Putamen (tissue), 1 donor: ENCODE measurements around the gene RIN1.

Experiments
- DNase-seq: peaks from one replicate; pipeline ENCODE4 v3.0.0-alpha.2; 2016; ENCODE audit warnings: low spot score

RIN1 gene

DNA sequence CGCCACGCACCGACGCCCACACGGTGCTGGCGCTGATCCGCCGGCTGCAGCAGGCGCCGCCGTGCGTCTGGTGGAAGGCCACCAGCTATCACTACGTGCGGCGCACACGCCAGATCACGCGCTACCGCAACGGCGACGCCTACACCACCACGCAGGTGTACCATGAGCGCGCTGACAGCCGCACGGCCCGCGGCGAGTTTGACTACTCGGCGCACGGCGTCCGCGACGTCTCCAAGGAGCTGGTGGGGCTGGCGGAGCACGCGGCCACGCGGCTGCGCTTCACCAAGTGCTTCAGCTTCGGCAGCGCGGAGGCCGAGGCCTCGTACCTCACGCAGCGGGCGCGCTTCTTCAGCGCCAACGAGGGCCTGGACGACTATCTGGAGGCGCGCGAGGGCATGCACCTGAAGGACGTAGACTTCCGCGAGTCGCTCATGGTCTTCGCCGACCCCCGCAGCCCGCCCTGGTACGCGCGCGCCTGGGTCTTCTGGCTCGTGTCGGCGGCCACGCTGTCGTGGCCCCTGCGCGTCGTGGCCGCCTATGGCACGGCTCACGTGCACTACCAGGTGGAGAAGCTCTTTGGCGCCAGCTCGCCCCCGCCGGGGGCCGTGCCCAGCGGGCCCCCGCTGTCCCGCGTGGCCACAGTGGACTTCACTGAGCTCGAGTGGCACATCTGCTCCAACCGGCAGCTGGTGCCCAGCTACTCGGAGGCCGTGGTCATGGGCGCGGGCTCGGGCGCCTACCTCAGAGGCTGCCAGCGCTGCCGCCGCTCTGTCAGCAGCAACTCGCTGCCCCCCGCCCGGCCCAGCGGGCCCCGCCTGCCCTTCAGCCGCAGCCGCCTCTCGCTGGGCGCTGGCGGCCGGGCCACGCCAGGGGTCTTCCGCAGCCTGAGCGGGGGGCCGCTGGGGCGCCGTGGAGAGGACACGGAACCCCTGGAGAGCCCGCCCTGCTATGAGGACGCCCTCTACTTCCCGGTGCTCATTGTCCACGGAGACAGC lies 41.3 kb downstream of the RIN1 start:
- DNase-seq = no peak

DNA sequence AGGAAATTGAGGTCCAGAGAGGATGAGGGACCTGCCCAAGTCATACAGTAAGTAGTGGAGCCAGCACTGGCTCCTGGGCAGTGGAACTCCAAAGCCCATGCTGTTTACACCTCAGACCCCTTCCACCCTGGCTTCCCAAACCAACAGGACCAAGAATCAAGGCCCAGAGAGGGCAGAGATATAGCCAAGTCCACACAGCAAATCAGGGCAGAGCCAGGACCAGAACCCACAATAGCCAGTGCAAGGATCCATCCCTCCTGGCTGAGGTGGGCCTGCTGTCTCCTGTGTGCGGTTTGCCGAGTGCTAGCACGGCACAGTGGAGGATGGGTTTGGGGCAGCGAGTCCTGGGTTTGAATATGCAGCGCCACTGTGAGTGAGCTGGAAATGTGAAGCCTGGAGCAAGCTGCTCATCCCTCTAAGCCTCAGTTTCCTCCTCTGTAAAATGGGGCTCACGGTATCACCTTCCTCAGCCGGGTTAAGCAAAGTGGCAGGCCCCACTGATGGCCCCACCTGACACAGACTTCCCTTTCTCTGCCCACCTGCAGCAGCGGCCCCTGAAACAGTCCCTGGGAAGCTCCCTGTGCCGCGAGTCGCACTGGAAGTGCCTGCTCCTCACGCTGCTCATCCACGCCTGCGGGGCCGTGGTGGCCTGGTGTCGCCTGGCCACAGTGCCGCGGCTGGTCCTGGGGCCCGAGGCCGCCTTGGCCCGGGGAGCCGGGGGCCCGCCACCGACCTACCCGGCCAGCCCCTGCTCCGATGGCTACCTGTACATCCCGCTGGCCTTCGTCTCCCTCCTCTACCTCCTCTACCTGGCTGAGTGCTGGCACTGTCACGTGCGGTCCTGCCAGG lies 42.2 kb downstream of the RIN1 start:
- no peak for DNase-seq

DNA sequence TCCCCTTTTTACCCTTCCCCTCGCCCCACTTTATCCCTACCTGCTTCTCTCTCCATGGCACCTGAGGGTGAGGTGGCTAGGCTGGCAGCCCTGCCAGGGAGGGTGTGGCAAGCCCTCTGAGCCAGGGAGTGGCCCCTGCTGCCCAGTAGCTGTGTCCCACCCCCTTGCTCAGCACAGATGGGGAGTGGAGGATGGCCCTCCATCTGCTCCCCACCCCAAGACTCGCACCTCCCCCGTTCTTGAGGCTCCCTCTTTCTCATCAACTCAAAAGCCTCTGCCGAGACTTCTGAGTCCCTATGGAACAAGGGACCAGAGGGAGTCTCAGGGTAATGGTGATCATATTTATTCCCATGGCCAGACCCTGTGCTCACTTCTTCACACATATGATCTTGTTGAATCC lies 42.9 kb downstream of the RIN1 start:
- DNase-seq = no peak

DNA sequence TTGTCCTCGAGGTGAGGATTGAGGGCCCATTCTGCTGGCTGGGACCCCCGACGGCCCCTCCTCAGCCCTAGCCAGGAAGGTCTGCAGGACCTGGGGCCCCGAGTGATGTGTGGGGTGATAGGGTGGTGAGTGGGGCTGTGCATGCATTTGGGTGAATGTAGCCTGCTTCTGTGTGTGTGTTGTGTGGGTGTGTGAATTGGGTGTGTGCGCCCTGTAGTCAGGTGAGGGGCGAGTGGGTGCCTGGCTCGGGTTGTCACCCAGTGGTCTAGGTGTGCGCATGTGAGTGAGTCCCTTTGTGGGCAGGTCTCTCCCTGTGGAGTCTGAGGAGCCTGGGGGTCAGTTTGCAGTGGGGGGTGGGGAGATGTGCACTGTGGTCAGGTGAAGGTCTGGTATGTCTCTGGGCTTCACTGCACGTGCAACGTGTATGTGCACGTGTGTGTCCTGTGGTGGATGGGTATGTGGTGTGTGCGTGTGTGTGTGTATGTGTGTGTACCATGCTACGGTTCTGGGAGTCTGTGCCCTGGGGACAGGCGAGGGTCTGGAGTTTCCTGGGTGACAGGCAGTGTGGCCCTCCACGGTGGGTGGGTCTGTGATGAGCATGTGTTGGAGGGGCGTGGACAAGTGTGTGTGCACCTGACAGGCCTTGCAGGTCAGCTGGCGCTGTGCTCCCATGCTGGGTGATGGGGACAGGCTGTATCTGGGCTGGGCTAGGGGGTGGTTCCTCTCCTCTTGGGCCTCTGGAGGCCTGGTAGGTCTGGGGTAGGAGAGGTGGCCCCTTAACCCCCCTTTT lies 43.5 kb downstream of the RIN1 start:
- no peak for DNase-seq

DNA sequence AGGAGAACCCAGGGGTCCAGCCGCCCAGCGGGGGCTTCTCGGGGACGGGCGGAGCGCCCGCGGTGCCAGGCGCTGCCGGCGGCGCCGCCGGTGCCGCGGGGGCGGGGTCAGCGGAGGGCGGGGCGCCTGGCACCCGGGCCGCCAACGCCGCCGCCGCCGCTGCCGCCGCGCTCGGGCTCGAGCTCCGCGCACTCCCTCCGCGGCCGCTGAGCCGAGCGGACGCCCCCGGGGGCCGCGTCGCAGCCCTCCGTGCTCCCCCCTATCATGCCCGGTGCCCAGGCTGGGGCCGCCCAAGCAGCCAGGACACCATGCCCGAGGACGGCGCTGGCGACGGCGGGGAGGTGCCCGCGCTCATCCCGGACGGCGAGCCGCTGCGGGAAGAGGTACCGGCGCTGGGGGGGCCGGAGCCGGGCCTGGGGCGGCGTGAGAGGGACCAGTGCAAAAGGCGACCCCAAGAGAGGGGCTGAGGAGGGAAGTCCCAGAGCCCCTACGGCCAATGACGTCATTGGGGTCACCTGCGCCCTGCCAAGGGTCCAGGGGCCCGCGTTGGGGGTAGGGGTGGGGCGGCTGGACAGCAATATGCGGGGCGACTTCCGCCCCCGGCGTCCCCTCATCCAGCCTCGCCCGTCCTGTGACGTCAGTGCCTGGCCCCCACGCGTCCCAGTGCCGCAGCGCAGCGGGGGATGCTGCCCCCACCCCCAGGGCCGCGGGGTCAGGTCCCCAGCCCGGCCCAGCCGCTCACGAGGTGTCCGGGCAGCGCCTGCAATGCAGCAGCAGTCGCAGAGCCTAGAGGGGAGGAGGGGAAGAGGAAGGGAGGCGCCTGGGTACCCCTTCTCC lies 44.3 kb downstream of the RIN1 start, which contains the start of gene TMEM151A:
TMEM151A (plus strand) TSS at position 189 of the 837 bp plus-strand sequence; CDS start at position 309, 120 bp downstream.
- DNase-seq = no peak

DNA sequence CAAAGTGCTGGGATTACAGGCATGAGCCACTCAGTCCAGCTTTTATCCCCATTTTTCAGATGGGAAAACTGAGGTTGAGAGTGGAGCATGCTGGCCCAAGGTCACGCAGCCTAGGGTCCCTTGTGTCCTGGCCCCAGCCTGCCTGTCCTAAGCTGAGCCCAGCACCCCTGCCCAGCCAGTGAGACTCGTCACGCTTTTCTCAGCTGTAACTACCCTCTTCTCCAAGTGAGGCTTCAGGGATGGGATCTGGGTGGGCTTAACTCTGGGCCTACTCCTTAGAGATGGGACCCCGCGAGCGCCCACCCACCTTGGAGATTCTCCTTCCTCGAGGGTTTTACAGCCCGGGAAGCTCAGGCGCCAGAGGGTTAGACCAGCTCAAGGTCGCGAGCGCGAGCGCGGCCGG lies 44.9 kb downstream of the RIN1 start:
- no peak for DNase-seq

DNA sequence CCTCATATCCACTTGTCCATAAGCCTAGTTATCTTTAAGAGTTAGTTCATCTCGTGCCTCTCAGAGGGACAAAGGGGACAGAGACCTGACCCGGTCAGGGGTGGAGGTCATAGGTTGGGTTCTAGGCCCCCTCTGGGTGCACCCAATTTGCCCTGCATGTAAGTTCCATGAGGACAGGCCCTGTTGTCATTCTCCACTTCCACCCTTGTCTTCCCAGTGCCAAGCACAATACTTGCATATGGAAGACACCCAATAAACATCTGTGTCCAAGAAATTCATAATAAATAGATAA lies 46.0 kb downstream of the RIN1 start:
- no peak for DNase-seq

DNA sequence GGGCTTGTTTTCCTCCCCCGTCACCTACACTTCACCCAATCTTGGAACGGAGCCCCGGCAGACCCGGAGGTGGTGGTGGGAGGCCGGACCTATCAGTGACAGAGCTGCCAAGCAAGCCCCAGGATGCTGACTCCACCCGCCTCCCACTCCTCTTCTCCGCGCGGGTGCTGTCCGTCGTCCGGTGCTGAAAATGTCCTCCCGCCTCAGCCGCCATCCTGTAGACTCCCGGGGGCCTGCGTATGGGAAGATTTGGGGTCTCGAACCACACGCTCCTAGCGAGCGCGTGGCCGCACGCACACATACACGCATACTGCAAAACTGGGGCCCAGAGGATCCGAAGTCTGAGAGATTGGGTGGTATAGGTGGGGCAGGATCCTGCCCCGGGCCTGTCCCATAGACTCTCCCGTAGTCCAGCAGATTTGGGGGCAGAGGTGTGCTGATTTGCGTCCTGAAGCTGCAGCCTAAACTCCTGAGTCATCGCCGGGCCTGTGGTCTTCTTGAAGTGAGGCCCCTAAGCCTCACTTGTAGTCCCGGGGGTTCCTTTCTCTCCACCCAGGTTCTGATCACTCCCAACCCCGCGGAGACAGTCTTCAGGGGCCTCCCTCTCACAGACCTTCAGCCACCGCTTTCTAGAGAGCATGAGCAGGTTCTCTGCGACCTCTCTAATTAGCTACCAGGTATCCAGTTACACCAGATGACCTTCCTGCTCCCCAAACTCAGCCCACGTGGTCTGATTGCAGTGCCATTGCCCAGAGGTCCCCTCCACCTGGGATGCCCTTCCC lies 46.5 kb downstream of the RIN1 start:
- no peak for DNase-seq

DNA sequence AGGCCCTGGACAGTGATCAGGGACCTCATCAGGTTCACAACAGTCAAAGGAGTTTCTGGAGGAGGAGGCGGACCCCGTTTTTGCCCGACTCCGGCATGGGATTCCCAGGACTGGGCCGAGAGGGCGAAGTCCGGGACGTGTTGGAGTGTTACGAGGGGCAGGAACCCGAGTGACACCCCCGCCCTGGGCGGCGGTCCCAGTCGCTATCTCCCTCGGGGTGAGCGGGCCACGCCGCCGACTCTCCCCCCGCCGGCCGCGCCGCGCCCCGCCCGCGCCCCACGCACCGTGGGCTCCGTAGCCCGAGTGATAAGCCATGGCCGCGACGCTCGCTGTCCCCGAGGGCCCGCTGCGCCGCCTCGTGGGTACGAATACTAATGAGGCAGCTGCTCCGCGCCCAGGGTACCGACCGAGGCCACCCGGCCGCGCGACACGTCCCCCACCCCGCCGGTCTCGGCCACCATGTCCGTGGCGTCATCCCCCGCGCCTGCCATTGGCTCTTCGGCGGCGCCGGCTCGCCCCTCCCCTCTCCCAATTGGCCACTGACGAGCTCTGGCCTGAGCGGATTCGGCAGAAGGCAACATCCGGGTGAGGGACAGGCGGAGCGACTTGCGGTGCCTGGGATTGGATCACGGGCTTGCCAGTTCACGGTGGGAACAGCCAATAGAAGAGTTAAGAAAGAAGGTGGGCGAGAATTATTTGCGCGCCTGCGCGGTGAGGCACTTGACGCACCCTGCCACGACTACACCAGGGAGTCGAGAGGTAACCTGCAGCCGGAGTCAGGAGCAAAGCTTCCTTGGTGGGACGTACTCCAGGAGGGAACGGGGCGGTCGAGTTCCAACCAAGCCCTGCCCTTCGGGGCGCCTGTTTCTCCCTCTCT lies 47.3 kb downstream of the RIN1 start, which contains the start of gene YIF1A:
YIF1A (minus strand) TSS at position 473 of the 877 bp plus-strand sequence; CDS start at position 315, 158 bp downstream.
- peak; percentile 99 for DNase-seq

DNA sequence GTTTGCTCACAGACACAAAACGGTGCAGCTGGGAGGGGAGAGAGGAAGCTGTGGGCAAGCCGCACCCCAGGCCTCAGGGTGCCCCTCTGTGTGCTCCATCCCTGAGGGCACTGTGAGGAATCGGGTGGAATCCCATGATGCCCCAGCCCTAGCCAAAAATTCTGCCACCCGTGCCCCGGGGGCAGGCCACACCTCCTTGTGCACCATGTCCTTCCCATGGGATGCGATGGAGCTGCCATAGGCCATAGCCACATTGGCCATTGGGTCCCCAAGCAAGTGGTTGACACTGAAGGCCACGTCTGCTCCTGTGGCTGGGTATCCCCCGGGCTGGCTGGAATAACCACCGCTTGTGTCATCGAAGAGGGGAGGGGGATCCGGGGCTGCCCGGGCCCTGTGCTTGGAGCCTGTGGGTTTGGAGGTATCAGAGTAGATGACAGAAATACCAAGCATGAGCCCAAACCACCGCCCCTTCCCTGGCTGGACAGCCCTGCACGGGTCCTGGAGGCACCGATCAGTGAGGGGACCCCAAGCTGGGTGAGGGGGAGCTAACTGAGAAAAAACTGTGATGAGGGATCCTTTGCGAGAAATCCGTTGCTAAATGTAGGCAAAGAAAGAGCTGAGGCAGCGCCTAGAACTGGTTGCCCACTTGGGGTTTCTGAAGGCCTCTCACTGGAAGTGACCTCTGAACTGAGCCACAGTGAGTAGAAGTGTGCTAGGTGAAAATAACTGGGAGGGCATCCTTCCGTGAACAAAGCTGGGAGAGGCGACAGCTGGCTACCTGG lies 48.2 kb downstream of the RIN1 start:
- no peak for DNase-seq

DNA sequence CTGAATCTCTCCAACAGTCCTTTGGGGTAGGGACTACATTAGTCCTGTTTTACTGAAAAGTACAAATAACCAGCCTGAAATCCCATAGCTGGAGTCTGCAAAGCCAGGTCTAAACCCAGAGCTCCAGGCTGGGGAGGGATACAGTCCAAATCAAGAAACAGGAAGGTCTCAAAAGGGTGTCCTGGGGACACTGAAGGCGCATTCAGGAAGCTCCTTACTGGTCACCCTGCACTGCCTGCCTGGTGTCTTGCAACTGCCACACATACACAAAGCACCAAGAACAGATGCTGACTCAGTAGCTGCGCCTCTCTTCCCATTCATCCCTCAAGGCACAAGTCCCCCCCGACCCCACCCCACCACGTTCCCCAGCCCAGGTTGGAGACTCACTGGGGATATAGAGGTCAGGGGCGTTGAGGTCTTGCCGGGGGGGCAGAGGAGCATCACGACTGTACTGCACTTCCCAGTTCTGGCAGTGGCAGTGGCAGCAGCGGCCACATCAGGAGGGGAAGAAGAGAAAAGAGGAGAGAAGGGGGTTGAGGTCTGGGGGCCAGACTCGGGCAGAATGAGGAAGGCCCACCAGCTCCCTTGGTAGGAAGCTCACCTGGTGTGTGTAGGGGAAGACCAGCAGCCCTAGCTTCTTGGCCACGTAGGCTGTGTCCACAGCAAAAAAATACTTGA lies 48.9 kb downstream of the RIN1 start:
- DNase-seq = no peak

DNA sequence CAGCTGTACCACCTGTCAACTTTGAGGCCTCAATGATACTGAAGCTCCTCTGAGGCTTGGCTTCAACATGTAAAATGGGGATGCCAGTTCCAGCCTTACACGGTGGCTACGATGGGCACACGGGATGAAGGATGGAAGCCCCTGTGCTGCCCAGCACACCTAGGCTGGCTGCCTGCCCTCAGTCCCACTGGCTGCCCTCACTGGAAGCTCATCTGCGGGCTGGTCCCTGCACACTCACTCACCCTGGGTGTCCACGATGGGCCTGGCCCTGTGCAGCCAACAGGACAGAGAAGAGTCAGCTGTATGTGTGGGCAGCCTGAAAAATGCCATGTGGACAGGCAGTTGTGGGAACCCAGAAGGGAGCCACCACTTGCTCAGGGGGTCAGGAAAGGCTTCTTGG lies 49.5 kb downstream of the RIN1 start:
- DNase-seq = no peak

DNA sequence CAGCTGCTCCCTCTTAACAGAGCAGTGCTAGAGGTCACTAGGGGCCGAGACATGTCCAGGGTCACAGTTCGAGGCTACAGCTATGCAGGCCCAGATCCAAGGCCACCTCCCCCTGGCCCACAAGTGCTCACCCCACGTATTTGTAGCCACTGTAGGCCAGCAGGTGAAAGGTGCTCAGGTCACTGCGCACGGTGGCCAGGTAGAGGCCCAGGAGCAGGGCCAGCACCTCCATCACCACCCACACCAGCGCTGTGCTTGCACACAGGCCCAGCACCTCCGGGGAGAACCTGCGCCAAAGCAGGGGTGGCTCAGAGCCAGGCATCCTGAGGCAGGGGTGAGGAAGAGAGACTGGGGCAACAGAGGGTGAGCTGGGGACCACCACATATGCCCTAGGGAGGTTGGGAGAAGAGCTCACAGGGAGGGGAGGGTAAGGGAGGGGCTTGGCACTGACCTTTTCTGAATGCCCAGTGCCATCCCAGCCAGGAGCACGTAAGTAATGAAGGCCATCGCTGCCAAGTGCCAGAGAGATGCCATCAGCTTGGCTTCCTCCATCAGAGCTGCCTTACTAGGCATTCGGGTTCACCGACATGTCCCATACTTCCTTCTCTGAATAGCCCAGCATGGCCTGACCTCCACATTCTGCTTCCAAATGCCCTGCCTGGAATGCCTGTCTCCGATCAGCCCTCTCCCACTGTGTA lies 50.8 kb downstream of the RIN1 start:
- DNase-seq = no peak

DNA sequence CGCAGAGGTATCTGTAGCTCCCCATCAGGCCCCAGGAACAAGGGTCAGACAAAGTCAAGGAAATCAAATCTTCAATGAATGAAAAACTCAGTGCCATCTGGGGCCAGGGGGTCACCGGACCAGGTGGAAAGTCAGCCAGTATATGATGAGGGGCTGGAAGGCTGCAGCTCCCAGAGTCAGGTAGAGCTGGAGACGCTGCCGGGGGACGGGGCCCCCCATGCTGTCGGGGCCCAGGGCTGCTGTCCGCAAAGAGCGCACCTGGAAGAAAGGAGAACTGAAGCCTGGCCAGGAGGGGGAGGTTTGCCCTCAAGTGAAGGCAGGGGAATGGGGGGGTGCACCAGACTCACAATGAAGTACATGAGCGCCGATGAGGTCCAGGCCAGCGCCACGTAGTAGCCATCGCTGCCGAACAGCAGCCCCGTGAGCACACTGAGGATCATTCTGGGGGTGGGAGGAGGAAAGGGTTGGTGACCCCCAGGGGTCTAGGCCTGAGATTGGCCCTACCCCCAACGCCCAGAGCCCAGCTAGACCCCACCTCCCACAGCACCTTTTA lies 51.6 kb downstream of the RIN1 start:
- no peak for DNase-seq

DNA sequence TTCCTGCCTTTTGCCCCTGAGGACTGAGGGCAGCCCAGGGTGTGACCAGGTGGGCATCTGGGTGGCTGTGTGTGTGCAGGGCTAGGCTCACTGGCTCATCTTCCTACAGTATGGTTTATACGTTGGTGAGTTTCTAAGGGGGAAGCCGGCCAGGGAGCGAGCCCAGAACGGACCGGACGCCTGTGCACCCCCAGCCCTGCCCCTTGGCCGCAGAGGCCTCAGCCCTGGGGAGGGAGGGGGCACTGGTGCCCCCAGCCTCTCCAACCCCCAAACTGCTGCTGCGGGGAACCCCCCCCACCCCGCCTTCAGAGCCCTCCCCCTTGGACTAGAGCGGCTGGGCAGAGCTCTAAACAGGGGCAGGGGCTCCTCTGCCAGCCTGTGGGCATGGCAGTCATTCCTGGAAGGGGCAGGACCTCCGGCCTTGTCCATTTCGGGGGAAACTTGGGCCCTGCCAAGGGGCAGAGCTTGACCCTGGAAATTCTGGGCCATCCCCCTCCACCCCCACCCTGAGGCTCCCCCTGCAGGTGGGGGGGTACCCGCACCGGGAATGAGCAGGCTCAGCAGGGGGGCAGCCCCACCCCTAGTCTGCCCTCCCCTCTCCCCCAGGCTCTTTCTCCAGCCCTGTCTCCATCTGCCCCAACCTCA lies 52.7 kb downstream of the RIN1 start:
- no peak for DNase-seq
